ENCODE measurements around the gene CCNY.
A peak's percentile ranks its signal among the peaks of the same experiment; 100 is the strongest.

The CCNY gene

DNA sequence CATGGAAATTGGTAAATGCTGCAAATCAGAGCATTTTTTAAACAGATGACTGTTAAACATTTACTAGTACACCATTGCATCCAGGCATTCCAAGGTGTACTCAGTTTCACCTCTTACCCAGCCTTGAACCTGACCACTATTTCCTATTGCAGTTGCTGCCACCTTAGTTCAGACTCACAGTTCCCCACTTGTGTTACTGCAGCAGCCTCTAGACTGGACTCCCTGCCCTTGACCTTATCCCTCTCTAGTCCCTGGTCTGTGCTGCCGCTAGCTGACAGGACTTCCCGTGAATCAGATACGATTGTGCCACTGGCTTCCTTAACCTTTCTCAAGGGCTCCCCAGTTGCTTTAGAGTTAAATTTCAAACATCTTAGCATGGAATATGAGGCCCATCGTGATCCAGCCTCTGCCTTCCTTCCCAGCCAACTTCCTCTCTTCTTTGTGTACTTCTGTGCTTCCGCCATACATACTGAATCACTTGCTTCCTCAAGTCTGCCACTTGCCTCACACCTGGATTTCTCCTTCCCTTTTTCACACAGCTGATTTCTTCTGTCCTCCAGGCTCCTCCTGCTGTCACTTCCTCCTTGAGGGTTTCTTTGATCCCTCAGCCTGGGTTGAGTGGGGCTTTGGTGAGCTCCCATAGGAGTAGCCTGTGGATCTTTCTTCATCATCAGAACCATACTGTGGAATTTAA lies 150.1 kb downstream of the CCNY start:
- no peak for DNase-seq (ENCODE audit: low read depth, low spot score)

- DNase-seq (ENCODE audit: low read depth, low spot score) = peak; percentile 31
Observed at GRCh38 chr10:35487336-35488034, 151.2 kb downstream of the CCNY start.

DNA sequence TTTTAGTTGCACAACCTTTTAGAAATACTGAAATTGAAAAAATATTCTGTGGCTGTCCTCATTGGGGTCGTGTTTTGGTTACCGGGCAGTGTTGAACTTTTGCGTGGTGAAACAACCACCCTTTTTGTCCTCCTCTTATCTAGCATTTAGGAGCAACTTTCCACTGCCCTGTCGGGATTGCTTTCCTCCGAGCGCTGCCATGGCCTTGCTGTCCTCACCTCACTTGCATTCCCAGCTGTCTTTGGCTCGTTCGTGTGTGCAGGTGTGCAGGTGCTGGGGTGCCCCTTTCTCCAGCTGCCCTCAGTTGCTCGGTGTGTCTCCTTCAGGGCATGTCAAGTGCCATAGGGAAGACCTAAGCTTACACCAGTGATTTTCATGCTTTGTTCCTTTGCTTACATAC lies 151.9 kb downstream of the CCNY start:
- DNase-seq (ENCODE audit: low read depth, low spot score) = no peak

DNA sequence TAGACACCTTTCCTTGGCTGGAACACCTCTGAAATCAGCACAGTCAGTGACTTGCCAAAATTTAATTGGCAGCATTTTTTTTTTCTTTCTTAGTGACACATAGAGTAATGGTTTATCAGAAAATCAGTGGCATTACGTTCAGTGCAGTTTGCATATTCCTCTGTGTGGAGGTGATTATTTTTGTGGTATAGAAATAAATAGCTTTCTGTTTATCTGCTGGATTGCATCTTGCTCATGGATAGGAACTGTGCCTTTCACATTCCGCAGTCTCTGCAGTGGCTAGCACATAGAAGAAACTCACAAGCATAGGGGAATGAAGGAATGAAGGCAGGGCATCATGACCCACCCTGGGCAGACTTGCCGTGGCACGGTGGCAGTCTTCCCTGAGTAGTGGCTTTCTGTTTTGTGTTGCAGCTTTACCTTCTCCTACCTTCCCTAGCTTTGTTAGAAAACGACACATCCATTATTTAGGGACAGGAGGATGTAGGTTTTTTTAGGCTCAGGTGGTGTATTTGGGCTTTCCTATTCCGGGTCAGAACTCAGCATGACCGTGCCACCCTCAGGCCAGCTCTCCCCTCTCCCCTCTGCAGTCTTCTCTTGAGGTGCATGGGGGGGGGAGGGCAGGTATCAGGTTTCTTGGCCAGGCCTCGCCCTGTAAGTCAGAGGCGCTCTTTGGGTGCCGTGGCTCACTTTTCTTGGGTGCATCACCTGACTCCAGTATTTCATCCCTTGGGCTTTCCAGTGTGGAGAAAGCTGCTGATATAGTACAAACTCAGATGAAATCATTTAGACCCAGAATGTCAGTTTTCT lies 156.3 kb downstream of the CCNY start:
- no peak for DNase-seq (ENCODE audit: low read depth, low spot score)

GRCh38 chr10:35493196-35494118 lies 157.1 kb downstream of the CCNY start:
- DNase-seq (ENCODE audit: low read depth, low spot score) = peak; percentile 22

DNA sequence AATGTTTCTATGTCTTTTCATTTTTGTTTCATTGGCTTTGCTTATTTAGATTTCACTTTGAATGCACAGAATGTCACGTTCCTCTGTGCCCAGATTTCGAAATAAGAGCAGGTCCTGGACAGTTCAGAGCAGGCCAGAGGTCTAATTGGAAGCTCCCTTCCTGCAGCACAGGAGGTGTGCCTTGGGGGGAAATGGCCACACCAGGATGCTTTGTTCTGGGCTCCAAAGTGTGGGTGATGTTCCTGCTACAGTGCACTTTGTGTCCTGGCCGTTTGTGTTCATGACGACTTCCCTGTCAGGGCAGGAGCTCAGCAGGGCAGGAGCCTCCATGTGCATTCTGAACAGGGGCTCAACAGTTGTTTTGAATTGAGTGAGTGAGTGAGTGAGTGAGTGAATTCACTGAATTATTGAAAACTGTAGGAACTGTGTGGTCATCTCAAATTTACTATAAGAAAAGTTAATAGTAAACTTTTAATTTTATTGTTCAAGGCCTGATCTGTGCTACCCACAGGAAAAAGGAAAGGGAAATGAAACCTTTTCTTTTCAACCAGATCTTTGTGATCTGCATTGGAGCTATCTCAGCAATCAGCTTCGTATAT lies 159.3 kb downstream of the CCNY start:
- no peak for DNase-seq (ENCODE audit: low read depth, low spot score)

DNA sequence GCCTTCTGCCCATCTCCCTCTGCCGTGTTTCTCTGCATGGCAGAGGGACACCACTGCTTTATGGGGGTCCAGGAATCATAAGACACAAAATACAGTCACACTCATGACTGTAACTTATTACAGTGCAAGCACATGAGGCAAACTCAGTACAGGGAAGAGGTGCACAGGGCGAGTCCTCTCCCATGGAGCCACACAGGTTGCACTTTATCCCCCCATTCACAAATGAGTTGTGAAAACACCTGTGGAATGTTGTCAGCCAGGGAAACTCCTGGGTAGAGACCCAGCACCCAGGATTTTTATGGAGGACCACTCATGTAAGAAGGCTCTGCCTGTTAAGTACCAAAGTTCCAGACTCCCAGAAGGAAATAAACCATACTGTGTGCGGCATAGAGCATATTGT lies 161.6 kb downstream of the CCNY start:
- DNase-seq (ENCODE audit: low read depth, low spot score) = no peak

DNA sequence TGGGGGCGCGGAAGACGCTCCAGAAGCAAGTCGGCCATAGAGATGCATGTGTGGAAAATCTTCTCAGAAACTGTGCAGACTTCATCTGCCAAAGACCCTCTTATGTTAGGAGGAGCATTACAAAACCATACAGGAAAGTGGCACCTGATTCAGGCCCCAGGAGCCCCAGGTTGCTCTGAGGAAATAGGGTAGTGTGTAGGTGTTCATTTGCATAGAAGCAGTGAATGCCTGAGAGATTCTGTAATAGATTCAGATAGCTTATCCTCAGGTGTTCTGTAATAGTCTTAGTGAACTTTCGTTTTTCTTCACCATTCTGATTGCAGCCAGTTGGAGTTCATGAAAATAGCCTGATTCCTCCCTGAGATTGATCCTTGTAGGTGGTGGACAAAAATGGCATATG lies 162.4 kb downstream of the CCNY start:
- no peak for DNase-seq (ENCODE audit: low read depth, low spot score)

DNA sequence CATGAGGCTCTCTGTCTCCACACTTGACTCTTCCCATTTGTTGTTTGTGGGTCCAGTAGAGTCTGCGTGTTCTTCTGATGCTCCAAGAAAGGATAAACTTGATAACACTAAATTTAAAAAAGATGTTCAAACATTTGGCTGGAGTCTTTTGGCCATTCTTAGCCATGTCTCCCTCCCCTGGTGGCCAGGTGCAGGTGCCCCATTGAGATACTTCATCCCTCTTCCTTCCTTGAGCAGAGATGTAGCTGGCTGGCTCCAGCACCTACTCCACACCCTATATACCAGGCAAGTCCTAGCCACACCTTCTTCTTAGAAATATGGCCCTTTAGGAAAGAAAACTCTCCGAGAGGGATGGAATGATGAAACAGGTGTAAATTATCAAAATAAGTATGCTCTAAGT lies 165.6 kb downstream of the CCNY start:
- DNase-seq (ENCODE audit: low read depth, low spot score) = no peak

GRCh38 chr10:35502692-35503091 lies 166.4 kb downstream of the CCNY start:
- DNase-seq (ENCODE audit: low read depth, low spot score) = peak; percentile 25

DNA sequence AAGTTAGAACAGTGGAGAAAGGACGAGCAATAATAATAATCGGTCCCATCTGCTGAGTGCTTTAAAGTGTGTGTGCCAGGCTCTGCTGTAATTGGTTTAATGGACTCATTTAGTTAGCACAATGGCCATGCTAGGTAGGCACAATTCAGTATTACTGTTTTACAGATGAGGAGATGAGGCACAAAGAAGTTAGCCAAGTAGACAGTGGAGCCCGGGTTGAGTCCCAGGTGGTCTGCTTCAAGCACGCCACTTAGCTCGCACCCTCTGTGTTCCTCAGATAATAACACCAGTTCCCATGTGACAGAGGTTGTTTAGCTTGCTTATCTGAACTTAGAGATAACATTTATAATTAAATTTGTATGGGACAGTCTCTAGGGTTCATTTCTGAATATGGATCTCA lies 167.3 kb downstream of the CCNY start:
- DNase-seq (ENCODE audit: low read depth, low spot score) = no peak

DNA sequence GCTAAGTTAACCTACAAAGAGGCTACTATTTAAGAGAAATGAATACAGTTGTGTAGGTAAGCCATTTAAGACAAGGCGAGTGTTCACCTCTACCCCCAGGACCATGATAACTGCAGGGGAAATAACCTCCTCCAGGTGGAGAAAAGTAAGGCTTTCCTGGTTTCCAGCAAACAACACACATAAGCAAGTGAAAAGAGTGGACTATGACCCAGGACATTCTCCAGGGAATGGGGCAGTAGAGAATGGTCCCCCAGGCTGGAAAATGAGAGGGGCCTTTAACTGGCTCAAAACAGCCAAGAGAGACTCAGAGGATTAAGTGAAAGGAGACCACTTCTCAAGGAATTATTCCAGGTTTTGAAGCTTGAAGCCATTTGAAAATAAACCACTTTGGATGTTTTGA lies 167.8 kb downstream of the CCNY start:
- no peak for DNase-seq (ENCODE audit: low read depth, low spot score)

- DNase-seq (ENCODE audit: low read depth, low spot score) = no peak
Observed at GRCh38 chr10:35505241-35505873, 169.0 kb downstream of the CCNY start.

DNA sequence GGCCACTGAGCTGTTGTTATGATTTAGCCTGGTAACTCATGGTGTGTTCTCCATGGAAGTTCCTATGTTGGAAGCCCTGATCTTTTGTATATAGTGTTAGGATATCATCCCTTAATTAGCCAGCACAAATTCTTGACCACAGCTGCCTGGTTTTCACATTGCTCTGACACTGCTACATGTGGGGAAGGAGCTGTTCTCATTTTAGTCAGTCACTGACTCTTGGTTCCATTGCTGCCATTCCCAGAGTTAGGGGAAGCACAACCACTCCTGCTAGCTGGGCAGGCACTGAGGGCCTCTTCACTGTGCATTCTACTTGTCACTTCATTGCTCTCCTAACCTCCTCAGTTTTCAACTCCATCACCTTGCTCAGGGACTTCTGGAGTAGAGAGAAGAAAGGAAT lies 170.4 kb downstream of the CCNY start:
- no peak for DNase-seq (ENCODE audit: low read depth, low spot score)

GRCh38 chr10:35507519-35508109 lies 171.3 kb downstream of the CCNY start:
- no peak for DNase-seq (ENCODE audit: low read depth, low spot score)

DNA sequence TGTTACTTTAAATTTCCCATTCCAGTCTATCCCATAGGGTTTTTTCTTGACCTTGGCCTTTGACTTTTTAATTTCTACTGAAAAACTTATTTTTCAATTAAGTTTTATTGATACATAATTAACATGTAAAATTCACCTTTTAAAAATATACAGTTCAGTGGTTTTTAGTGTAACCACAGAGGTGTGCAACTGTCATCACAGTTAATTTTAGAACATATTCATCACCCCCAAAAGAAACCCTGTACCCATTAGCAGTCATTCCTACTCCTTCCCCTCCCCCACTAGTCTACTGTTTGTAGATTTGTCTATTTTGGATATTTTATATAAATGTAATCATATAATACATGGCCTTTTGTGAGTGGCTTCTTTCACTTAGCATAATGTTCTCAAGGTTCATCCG lies 172.3 kb downstream of the CCNY start:
- DNase-seq (ENCODE audit: low read depth, low spot score) = no peak

GRCh38 chr10:35510891-35511290 lies 174.6 kb downstream of the CCNY start:
- no peak for DNase-seq (ENCODE audit: low read depth, low spot score)

DNA sequence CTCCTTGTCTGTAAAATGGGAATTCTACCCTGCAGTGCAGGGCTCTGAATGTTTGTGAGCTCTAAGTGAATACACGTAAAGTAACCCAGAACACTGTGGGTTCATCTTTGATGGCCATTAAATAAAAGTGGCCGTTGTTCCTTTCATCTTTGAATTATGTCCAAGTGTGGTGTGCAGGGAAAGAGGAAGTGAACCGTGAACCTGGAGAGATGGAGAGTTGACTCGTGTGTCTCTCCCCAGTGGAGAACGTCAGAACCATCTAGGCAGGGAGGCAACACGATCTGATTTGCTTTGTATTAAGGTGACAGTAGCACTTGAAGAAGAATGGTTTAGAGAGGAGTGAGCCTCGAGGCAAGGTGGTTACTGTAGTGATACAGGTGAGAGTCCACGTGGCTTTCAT lies 175.3 kb downstream of the CCNY start:
- no peak for DNase-seq (ENCODE audit: low read depth, low spot score)

- no peak for DNase-seq (ENCODE audit: low read depth, low spot score)
Observed at GRCh38 chr10:35516102-35516670, 179.9 kb downstream of the CCNY start.

Measured in astrocyte of the hippocampus (primary cell).